GM12865 (cell line): Measurements from ENCODE around the gene CUEDC2.

Source experiments
- DNase-seq: peaks from one replicate; pipeline ENCODE4 v3.0.0; 2010; ENCODE audit warnings: low read depth
- H3K4me3 ChIP-seq: 2 replicates; pipeline ENCODE4 v1.5.1; 2011; ENCODE audit warnings: mild to moderate bottlenecking, low read depth, low read length, control low read depth
- TF ChIP-seq, protein P1 (sequence below): IDR thresholded peaks from 2 replicates; pipeline ENCODE4 v1.5.1; 2011; ENCODE audit warnings: low read length, control low read depth, low read depth, inconsistent platforms; ENCODE audit not compliant: insufficient read depth; ENCODE audit errors: missing control alignments

Gene CUEDC2

DNA sequence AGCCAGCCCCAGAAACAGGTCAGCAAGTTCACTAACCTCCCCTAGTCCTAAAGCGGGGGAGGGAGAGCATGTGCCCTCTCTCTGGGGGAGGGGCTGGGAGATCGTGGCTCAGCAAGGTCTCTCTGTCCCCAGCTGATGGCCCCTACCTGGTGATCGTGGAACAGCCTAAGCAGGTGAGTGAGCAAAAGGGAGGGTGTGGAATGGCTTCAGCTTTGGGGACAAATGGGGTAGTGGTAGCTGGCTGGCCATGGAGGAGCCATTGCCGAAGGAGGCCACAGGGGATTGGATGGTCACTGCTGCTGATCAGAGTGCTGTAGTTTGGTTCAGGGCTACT, 36.1 kb downstream of the CUEDC2 start:
- TF ChIP-seq, protein P1, sequence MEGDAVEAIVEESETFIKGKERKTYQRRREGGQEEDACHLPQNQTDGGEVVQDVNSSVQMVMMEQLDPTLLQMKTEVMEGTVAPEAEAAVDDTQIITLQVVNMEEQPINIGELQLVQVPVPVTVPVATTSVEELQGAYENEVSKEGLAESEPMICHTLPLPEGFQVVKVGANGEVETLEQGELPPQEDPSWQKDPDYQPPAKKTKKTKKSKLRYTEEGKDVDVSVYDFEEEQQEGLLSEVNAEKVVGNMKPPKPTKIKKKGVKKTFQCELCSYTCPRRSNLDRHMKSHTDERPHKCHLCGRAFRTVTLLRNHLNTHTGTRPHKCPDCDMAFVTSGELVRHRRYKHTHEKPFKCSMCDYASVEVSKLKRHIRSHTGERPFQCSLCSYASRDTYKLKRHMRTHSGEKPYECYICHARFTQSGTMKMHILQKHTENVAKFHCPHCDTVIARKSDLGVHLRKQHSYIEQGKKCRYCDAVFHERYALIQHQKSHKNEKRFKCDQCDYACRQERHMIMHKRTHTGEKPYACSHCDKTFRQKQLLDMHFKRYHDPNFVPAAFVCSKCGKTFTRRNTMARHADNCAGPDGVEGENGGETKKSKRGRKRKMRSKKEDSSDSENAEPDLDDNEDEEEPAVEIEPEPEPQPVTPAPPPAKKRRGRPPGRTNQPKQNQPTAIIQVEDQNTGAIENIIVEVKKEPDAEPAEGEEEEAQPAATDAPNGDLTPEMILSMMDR, result no peak
- DNase-seq, result no peak
- peak overlapping the region; percentile 97 for H3K4me3 ChIP-seq

DNA sequence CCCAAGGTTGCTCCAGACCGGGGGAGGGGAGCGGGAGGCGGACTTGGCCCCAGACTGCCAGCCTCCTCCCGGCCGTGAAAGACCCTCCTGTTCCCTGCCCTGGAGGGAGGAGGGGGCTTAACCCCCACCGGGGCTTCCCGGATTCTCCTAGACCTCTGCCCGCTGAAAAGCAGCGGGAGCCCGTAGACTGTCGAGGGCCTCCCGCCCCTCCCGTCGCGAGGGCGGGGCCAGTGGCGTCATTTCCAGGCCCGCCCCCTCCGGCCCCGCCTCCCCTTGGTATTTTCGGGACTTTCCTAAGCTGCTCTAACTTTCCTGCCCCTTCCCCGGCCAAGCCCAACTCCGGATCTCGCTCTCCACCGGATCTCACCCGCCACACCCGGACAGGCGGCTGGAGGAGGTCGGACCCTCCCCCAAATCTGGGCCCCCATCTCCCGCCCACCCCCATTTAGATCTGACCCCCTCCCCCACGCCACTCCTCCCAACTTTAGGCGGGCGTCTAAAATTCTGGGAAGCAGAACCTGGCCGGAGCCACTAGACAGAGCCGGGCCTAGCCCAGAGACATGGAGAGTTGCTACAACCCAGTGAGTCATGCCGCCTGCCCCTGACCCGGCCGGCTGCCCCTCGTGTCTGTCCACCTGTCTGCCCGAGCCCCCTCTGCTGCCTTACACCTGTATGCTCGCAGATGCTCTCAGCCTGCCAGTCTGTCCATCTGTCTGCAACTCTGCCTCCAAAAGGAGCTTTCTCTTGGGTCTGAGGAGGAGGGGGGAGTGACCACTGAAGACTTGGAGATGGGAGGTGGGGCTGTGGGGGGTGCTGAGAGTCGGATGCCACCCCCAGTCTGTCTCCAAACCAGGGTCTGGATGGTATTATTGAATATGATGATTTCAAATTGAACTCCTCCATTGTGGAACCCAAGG, 36.7 kb downstream of the CUEDC2 start, which contains the start of gene NFKB2:
TSS of gene NFKB2 (plus strand) at position 306 of the 917 bp plus-strand sequence. CDS start at position 561, 255 bp downstream.
- H3K4me3 ChIP-seq, result peak within 1 kb of the TSS; percentile 97
- TF ChIP-seq, protein P1, result no peak
- peak; percentile 93 for DNase-seq

DNA sequence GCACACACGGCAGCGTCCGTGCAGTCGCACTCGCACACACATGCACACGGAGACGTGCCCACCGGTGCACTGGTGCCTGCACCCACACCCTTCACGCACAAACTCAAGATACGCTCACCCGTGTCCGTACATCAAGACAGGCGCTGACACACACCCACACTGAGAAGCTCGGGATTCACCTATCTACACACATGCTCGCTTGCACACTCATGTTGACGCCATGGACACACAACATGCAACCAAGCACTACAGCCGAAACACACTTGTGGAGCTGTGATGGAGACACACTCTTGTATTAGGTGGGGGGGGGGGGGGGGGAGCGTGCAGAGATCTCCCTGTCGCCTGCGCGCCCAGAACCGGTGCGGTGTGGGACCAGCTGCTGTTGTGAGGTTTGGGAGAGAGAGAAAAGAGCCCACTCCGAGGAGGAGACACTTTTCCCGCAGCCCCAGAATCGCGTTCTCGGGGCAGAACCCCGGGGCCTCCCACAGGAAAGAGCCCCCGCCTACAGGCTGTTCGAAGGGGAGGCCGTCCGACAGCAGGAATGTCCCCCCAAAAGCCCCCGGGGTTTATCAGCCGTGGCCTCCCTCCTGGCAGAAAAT, 37.5 kb downstream of the CUEDC2 start:
- DNase-seq, result peak; percentile 71
- TF ChIP-seq, protein P1, result no peak
- H3K4me3 ChIP-seq, result peak overlapping the region; percentile 97

DNA sequence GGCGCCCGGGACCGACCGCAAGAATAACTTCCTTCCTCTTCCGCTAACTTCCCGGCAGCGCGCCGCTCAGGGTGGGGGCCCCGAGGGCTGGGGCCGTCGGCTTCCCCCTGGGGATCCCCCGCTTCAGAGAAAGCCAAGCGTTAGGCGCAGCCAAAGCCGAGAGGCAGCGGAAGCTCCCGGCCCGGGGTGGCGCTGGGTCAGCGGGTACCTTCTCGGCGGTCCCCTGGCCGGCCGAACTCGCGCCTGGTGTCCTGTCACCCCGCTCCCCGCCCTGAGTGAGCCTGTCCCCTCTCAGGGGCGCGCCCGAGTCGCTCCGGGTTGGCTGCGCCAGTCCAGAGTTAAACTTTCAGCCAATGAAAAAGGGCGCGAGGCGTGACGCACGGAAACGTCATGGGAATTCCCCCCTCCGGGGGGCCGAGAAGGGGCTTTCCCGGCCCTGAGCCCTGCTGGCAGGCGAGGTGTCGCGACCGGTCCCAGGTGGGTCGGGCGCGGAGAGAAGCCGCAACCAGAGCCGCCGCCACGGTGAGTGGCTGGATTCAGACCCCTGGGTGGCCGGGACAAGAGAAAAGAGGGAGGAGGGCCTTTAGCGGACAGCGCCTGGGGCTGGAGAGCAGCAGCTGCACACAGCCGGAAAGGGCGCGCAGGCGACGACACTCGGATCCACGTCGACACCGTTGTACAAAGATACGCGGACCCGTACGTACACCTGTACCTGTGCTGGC, 38.1 kb downstream of the CUEDC2 start:
- H3K4me3 ChIP-seq, result peak overlapping the region; percentile 97
- DNase-seq, result peak; percentile 98
- TF ChIP-seq, protein P1, result peak; percentile 88

DNA sequence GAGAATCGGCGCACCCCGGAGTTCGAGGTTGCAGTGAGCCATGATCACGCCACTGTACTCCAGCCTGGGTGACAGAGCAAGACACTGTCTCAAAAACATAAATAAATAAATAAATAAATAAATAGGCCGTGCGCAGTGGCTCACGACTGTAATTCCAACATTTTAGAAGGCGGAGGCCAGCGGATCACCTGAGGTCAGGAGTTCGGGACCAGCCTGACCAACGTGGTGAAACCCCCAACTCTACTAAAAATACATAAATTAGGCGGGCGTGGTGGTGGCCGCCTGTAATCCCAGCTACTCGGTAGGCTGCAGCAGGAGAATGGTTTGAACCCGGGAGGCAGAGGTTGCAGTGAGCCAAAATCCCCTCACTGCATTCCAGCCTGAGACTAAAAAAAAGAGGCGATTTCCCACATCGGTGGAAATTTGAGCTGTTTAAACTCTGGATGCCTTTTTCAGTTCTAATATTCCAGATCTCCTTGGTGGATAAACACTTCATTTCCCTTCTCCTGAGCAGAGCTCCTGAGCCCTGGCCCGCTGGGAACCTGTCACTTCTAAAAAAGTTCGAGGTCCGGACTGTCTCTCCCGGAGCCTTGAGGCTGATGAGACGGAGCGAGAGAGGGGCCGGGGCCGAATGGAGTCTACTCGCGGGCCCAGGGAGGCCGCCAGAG, 38.8 kb downstream of the CUEDC2 start:
- no peak for DNase-seq
- H3K4me3 ChIP-seq, result peak overlapping the region; percentile 97
- TF ChIP-seq, protein P1, result no peak

DNA sequence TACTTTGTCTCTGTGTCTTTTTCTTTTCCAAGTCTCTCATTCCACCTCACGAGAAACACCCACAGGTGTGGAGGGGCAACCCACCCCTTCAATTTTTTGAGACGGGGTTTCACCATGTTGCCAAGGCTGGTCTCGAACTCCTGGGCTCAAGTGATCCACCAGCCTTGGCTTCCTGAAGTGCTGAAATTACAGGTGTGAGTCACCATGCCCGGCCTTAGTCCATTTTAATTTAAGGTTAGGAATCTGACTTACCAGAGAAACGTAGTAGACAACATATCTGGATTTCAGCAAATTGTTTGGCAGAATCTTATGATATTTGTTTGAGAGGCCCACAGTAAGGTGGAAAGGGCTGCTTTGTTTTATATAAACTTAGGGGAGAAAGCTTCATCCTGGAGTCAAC, 40.1 kb downstream of the CUEDC2 start:
- no peak for DNase-seq
- H3K4me3 ChIP-seq, result no peak overlapping the region
- TF ChIP-seq, protein P1, result no peak
